OCI-LY1 (cell line): ENCODE measurements around the gene FAM221A.
"Not testable (repeated sequence)": the region's sequence is repeated elsewhere in the genome, so short reads cannot be mapped to it uniquely, and the experiment has no call there.

Experiments used
- H2AFZ ChIP-seq: fragments of 200-600 bp; sonication (generic), shearing (Covaris generic); 2 replicates; pipeline ENCODE4 v1.6.0; 2014; ENCODE audit warnings: antibody characterized with exemption, mild to moderate bottlenecking, low read length
- H3F3A ChIP-seq: fragments of 200-600 bp; sonication (generic), shearing (Covaris generic); 2 replicates; pipeline ENCODE4 v1.6.0; 2014; ENCODE audit warnings: mild to moderate bottlenecking, antibody characterized with exemption, low read length, moderate library complexity; ENCODE audit not compliant: insufficient read depth
- H3K27ac ChIP-seq: fragments of 200-600 bp; sonication (generic); 2 replicates; pipeline ENCODE4 v1.5.1; 2014; ENCODE audit warnings: low read length, mixed run types, mild to moderate bottlenecking, low read depth; ENCODE audit not compliant: poor library complexity, severe bottlenecking
- H3K27me3 ChIP-seq: fragments of 200-600 bp; sonication (generic); 2 replicates; pipeline ENCODE4 v1.6.0; 2014; ENCODE audit warnings: antibody characterized with exemption, mild to moderate bottlenecking, low read length, moderate library complexity; ENCODE audit not compliant: insufficient read depth
- H3K36me3 ChIP-seq: fragments of 200-600 bp; sonication (generic); 2 replicates; pipeline ENCODE4 v1.6.1; 2014; ENCODE audit warnings: mild to moderate bottlenecking, antibody characterized with exemption, low read length, moderate library complexity, mixed read lengths; ENCODE audit not compliant: insufficient read depth
- H3K4me1 ChIP-seq: fragments of 200-600 bp; sonication (generic); 2 replicates; pipeline ENCODE4 v1.5.1; 2014; ENCODE audit warnings: mild to moderate bottlenecking, low read length, moderate library complexity; ENCODE audit not compliant: insufficient read depth, severe bottlenecking
- H3K4me2 ChIP-seq: fragments of 200-600 bp; sonication (generic), shearing (Covaris generic); 2 replicates; pipeline ENCODE4 v1.6.1; 2014; ENCODE audit warnings: low read length
- H3K4me3 ChIP-seq: fragments of 200-600 bp; sonication (generic); 2 replicates; pipeline ENCODE4 v1.5.1; 2014; ENCODE audit warnings: low read length, low read depth, mild to moderate bottlenecking, mixed read lengths; ENCODE audit not compliant: poor library complexity, severe bottlenecking
- H3K79me2 ChIP-seq: fragments of 200-600 bp; shearing (Covaris generic); 2 replicates; pipeline ENCODE4 v1.6.1; 2016; ENCODE audit warnings: mixed run types, low read length, mixed read lengths; ENCODE audit not compliant: insufficient read depth
- H3K9ac ChIP-seq: fragments of 200-600 bp; sonication (generic), shearing (Covaris generic); 2 replicates; pipeline ENCODE4 v1.6.1; 2014; ENCODE audit warnings: mild to moderate bottlenecking, low read length, mixed read lengths
- H3K9me2 ChIP-seq: fragments of 200-600 bp; sonication (generic), shearing (Covaris generic); 2 replicates; pipeline ENCODE4 v1.6.1; 2014; ENCODE audit warnings: low read depth, mild to moderate bottlenecking, low read length, mixed read lengths
- H3K9me3 ChIP-seq: fragments of 200-600 bp; shearing (Covaris generic); 2 replicates; pipeline ENCODE4 v1.6.1; 2014; ENCODE audit warnings: low read length, mixed read lengths
- H4K20me1 ChIP-seq: fragments of 200-600 bp; sonication (generic), shearing (Covaris generic); 2 replicates; pipeline ENCODE4 v1.6.0; 2016; ENCODE audit warnings: mild to moderate bottlenecking, low read length; ENCODE audit not compliant: insufficient read depth
- CTCF ChIP-seq: fragments of 200-600 bp; sonication (generic), shearing (Covaris generic); IDR thresholded peaks from 2 replicates; pipeline ENCODE4 v1.5.1; 2017; ENCODE audit warnings: mild to moderate bottlenecking, antibody characterized with exemption, low read length, moderate library complexity, mixed read lengths
- EZH2 ChIP-seq: fragments of 200-600 bp; sonication (generic), shearing (Covaris generic); IDR thresholded peaks from 2 replicates; pipeline ENCODE4 v1.8.0; 2017; ENCODE audit warnings: borderline replicate concordance, mixed run types, mild to moderate bottlenecking, antibody characterized with exemption, low read length, moderate library complexity, mixed read lengths

FAM221A gene

GRCh38 chr7:23721456-23721855, 41.5 kb downstream of the FAM221A start:
- no peaks in the 10 kb centered on the region for H3K4me1 ChIP-seq
- H3K9me2 ChIP-seq, result no peaks in the 10 kb centered on the region
- no peaks in the 10 kb centered on the region for H4K20me1 ChIP-seq
- H3F3A ChIP-seq, result no peaks in the 10 kb centered on the region
- no peak overlapping the region for H3K4me3 ChIP-seq
- H3K27me3 ChIP-seq, result no peaks in the 10 kb centered on the region
- no peak overlapping the region for H3K27ac ChIP-seq
- no peaks in the 10 kb centered on the region for H3K36me3 ChIP-seq
- H3K9ac ChIP-seq, result no peak overlapping the region
- H3K4me2 ChIP-seq, result no peak overlapping the region
- no peaks in the 10 kb centered on the region for H3K79me2 ChIP-seq
- H3K9me3 ChIP-seq, result no peaks in the 10 kb centered on the region
- TF ChIP-seq CTCF, result no peak
- no peak for TF ChIP-seq EZH2
- H2AFZ ChIP-seq, result no peak overlapping the region

DNA sequence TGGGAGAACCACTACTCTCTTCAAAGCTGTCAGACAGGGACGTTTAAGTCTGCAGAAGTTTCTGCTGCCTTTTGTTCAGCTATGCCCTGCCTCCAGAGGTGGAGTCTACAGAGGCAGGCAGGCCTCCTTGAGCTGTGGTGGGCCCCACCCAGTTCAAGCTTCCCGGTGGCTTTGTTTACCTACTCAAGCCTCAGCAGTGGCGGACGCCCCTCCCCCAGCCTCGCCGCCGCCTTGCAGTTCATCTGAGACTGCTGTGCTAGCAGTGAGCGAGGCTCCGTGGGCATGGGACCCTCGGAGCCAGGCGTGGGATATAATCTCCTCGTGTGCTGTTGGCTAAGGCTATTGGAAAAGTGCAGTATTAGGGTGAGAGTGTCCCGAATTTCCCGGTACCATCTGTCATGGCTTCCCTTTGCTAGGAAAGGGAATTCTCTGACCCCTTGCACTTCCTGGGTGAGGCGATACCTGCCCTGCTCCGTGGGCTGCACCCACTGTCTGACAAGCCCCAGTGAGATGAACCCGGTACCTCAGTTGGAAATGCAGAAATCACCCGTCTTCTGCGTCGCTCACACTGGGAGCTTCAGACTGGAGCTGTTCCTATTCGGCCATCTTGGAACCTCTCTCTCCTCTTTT, 42.7 kb downstream of the FAM221A start:
- H3K4me3 ChIP-seq, H3K9ac ChIP-seq: not testable (repeated sequence)

GRCh38 chr7:23724113-23724512, 44.1 kb downstream of the FAM221A start:
- not testable (repeated sequence) for H3K27ac ChIP-seq, H4K20me1 ChIP-seq, H3K9ac ChIP-seq, H3K27me3 ChIP-seq, H3K9me2 ChIP-seq, H3K9me3 ChIP-seq, H3F3A ChIP-seq, H3K79me2 ChIP-seq, H3K4me2 ChIP-seq, H3K4me3 ChIP-seq, H3K36me3 ChIP-seq, H2AFZ ChIP-seq, H3K4me1 ChIP-seq

More for the DNA sequence above, 42.7 kb downstream of the FAM221A start:
- not testable (repeated sequence) for H3K27ac ChIP-seq, H3K79me2 ChIP-seq, H3K36me3 ChIP-seq, H4K20me1 ChIP-seq, H3F3A ChIP-seq, H3K4me2 ChIP-seq, H3K9me2 ChIP-seq, H3K4me1 ChIP-seq, H2AFZ ChIP-seq, H3K27me3 ChIP-seq, H3K9me3 ChIP-seq

GRCh38 chr7:23742051-23742450, 62.1 kb downstream of the FAM221A start:
- Histone ChIP-seq H3K4me3 (no peak overlapping the region), H3F3A (no peaks in the 10 kb centered on the region), H3K4me1 (no peaks in the 10 kb centered on the region), H3K79me2 (no peaks in the 10 kb centered on the region), H3K9ac (no peak overlapping the region), H3K4me2 (no peak overlapping the region), H3K9me2 (no peaks in the 10 kb centered on the region), H4K20me1 (no peaks in the 10 kb centered on the region), H3K36me3 (no peaks in the 10 kb centered on the region), H3K27me3 (no peaks in the 10 kb centered on the region), H2AFZ (no peak overlapping the region), H3K9me3 (peaks cover 16% of the 10 kb centered on the region), H3K27ac (no peak overlapping the region)
- TF ChIP-seq CTCF, result no peak
